ENCODE results near the gene FAM209B. TPM values are rescaled to one million over a fixed set of nuclear protein-coding genes. Genes with fewer than 3 reads are reported as not detected.
"Not testable (repeated sequence)": the region's sequence is repeated elsewhere in the genome, so short reads cannot be mapped to it uniquely, and the experiment has no call there.

The FAM209B gene
- polyA plus RNA-seq, 3 donors, result 0.66 to 1.6 (median 0.84) TPM

GRCh38 chr20:56522311-56522710 is 10.7 kb upstream of the FAM209B start:
- peak overlapping the region in 1 of 7 donors; percentile 61 for H3K27ac Mint-ChIP-seq
- H3K36me3 ChIP-seq (replicated peaks in 1 of 2; ENCODE audit: control insufficient read depth in 1 of 2, insufficient read depth in 2 of 2, low read length in 2 of 2), result peaks cover 34 to 42% of the 10 kb centered on the region in 2 donors
- H3K4me1 ChIP-seq (ENCODE audit: control insufficient read depth in 1 of 2, insufficient read depth in 2 of 2, low read length in 2 of 2), result no peaks in the 10 kb centered on the region
- H3K79me2 ChIP-seq (ENCODE audit: insufficient read depth, low read length), result no peaks in the 10 kb centered on the region
- no peak for DNase-seq
- H4K20me1 ChIP-seq (ENCODE audit: insufficient read depth, low read length), result no peaks in the 10 kb centered on the region
- intact Hi-C loops (cut with micrococcal nuclease), result no loop called here
- H3K4me3 ChIP-seq (replicated peaks in 1 of 3; ENCODE audit: low read depth in 2 of 3, low read length in 3 of 3), result no peak overlapping the region
- peaks cover 35 to 38% of the 10 kb centered on the region in 2 donors for H3K9me3 ChIP-seq (replicated peaks in 1 of 2; ENCODE audit: control insufficient read depth in 1 of 2, insufficient read depth in 1 of 2, low read length in 2 of 2)
- no peak overlapping the region for H3K9ac ChIP-seq (ENCODE audit: insufficient read depth, low read length, poor library complexity, severe bottlenecking)
- no peak overlapping the region for H3K4me2 ChIP-seq (replicated peaks; ENCODE audit: extremely low read depth, low read length, poor library complexity, severe bottlenecking)
- H3K27ac ChIP-seq (ENCODE audit: low read depth in 1 of 2, low read length in 2 of 2), result no peak overlapping the region
- peaks cover 43 to 45% of the 10 kb centered on the region in 2 donors for H3K36me3 Mint-ChIP-seq
- no peak overlapping the region for H2AFZ ChIP-seq (ENCODE audit: insufficient read depth, low read depth, low read length, poor library complexity, severe bottlenecking)
- H3K27me3 Mint-ChIP-seq (ENCODE audit: low read depth in 3 of 3), result peaks cover 0 to 2% (median 0%) of the 10 kb centered on the region in 3 donors
- no peak overlapping the region for H3K4me3 Mint-ChIP-seq
- H3K4me1 Mint-ChIP-seq, result no peaks in the 10 kb centered on the region
- no peaks in the 10 kb centered on the region for H3K27me3 ChIP-seq (ENCODE audit: control insufficient read depth in 2 of 2, insufficient read depth in 2 of 2, low read length in 2 of 2)
- H3K9me3 Mint-ChIP-seq, result peaks cover 34 to 40% (median 38%) of the 10 kb centered on the region in 7 donors
- WGBS (ENCODE audit: insufficient coverage), result 54% methylated on average over 6 of the region's 6 CpGs
- TF ChIP-seq CTCF (IDR thresholded peaks at IDR 0.05), result no peak

- H3K27ac Mint-ChIP-seq; H3K9ac ChIP-seq (ENCODE audit: insufficient read depth, low read length, poor library complexity, severe bottlenecking); H3K27ac ChIP-seq (ENCODE audit: low read depth in 1 of 2, low read length in 2 of 2); H3K4me2 ChIP-seq (replicated peaks; ENCODE audit: extremely low read depth, low read length, poor library complexity, severe bottlenecking); H3K4me3 ChIP-seq (replicated peaks in 1 of 3; ENCODE audit: low read depth in 2 of 3, low read length in 3 of 3); H3K79me2 ChIP-seq (ENCODE audit: insufficient read depth, low read length); H4K20me1 ChIP-seq (ENCODE audit: insufficient read depth, low read length); intact Hi-C loops (cut with micrococcal nuclease); H3K27me3 ChIP-seq (ENCODE audit: control insufficient read depth in 2 of 2, insufficient read depth in 2 of 2, low read length in 2 of 2); H2AFZ ChIP-seq (ENCODE audit: insufficient read depth, low read depth, low read length, poor library complexity, severe bottlenecking); H3K4me3 Mint-ChIP-seq; H3K4me1 Mint-ChIP-seq; DNase-seq; H3K27me3 Mint-ChIP-seq (ENCODE audit: low read depth in 3 of 3); H3K4me1 ChIP-seq (ENCODE audit: control insufficient read depth in 1 of 2, insufficient read depth in 2 of 2, low read length in 2 of 2): not testable (repeated sequence)
- Histone ChIP-seq H3K36me3 (replicated peaks in 1 of 2; ENCODE audit: control insufficient read depth in 1 of 2, insufficient read depth in 2 of 2, low read length in 2 of 2) (peaks cover 12 to 21% of the 10 kb centered on the region in 2 donors), H3K9me3 (replicated peaks in 1 of 2; ENCODE audit: control insufficient read depth in 1 of 2, insufficient read depth in 1 of 2, low read length in 2 of 2) (peaks cover 20 to 24% of the 10 kb centered on the region in 2 donors)
- 100% methylated on average over 3 of the region's 7 CpGs for WGBS (ENCODE audit: insufficient coverage)
- Mint-ChIP-seq H3K9me3 (peaks cover 18 to 25% (median 22%) of the 10 kb centered on the region in 7 donors), H3K36me3 (peaks cover 22 to 23% of the 10 kb centered on the region in 2 donors)
Observed at GRCh38 chr20:56524444-56524843, 8.6 kb upstream of the FAM209B start, which contains the start of gene FAM209A. FAM209A (plus strand) TSS chr20:56524744; CDS start chr20:56524809, 65 bp downstream.

All from CD14-positive monocyte (primary cell).